NB4 (cell line): ENCODE data around the gene GNA14.

Source experiments
- MYC ChIP-seq: IDR thresholded peaks from 2 replicates; pipeline ENCODE4 v1.6.1; 2011; ENCODE audit warnings: low read depth, low read length
- POLR2A ChIP-seq: IDR thresholded peaks from 2 replicates; pipeline ENCODE4 v1.6.1; 2011; ENCODE audit warnings: mild to moderate bottlenecking; ENCODE audit not compliant: insufficient read length; ENCODE audit errors: extremely low read depth
- TF ChIP-seq, protein P1 (sequence below): IDR thresholded peaks from one replicate; pipeline ENCODE4 v1.5.1; 2012; ENCODE audit warnings: low read depth, low read length
- TF ChIP-seq, protein P2 (sequence below): IDR thresholded peaks from 2 replicates; pipeline ENCODE4 v1.6.1; 2011; ENCODE audit warnings: low read depth, low read length

DNA sequence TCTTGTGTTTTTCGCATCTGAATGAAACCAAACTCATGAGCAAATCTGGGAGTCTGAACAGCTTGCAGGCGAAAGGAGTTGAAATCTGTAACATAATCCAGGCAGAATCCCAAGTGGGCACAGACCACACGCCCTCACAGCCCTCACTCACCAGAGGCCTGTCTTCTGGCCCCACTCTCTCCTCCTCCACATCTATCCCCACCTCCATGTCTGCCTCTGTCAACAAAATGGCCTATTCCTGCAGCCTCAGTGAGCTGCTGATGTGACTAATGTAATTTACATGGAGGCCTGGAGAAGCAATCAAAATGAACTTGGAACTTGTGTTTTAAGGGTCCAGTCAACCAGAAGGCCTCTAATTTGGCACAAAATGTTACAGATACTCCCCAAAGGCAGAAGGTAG is 136.6 kb downstream of the GNA14 start:
- no peak for TF ChIP-seq POLR2A
- TF ChIP-seq, protein P1, sequence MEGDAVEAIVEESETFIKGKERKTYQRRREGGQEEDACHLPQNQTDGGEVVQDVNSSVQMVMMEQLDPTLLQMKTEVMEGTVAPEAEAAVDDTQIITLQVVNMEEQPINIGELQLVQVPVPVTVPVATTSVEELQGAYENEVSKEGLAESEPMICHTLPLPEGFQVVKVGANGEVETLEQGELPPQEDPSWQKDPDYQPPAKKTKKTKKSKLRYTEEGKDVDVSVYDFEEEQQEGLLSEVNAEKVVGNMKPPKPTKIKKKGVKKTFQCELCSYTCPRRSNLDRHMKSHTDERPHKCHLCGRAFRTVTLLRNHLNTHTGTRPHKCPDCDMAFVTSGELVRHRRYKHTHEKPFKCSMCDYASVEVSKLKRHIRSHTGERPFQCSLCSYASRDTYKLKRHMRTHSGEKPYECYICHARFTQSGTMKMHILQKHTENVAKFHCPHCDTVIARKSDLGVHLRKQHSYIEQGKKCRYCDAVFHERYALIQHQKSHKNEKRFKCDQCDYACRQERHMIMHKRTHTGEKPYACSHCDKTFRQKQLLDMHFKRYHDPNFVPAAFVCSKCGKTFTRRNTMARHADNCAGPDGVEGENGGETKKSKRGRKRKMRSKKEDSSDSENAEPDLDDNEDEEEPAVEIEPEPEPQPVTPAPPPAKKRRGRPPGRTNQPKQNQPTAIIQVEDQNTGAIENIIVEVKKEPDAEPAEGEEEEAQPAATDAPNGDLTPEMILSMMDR: no peak
- TF ChIP-seq MYC: no peak
- TF ChIP-seq, protein P2, sequence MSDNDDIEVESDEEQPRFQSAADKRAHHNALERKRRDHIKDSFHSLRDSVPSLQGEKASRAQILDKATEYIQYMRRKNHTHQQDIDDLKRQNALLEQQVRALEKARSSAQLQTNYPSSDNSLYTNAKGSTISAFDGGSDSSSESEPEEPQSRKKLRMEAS: no peak
